Measurements from ENCODE around the gene RMC1. TPM values are rescaled to one million over a fixed set of nuclear protein-coding genes. Genes with fewer than 3 reads are reported as not detected.
A peak's percentile ranks its signal among the peaks of the same experiment; 100 is the strongest.

RMC1 gene
- total RNA-seq, 1 donor from 2014 or later = 28.3 TPM

- no peaks in the 10 kb centered on the region for H3K9me3 ChIP-seq (ENCODE audit: insufficient read depth, low read depth, low read length)
- H3K27me3 ChIP-seq (ENCODE audit: insufficient read depth, low read length) = no peaks in the 10 kb centered on the region
- no peak overlapping the region for H2AFZ ChIP-seq (ENCODE audit: low read depth, low read length)
- peaks cover 56% of the 10 kb centered on the region for H3K4me1 Mint-ChIP-seq (ENCODE audit: low read depth, unreplicated experiment)
- H3K27me3 Mint-ChIP-seq (ENCODE audit: low read depth, unreplicated experiment) = no peaks in the 10 kb centered on the region
- H3K36me3 ChIP-seq (ENCODE audit: insufficient read depth, low read length) = peaks cover 35% of the 10 kb centered on the region
- no peak overlapping the region for H3K4me3 ChIP-seq (ENCODE audit: insufficient read depth, low read depth, low read length)
- peak; percentile 70 for DNase-seq (ENCODE audit: low read depth)
- no peak overlapping the region for H3K27ac ChIP-seq (ENCODE audit: low read depth, low read length)
- peaks cover 35% of the 10 kb centered on the region for H3K36me3 Mint-ChIP-seq (ENCODE audit: low read depth, unreplicated experiment)
- no peak for FAIRE-seq
- no peaks in the 10 kb centered on the region for H3K4me1 ChIP-seq (ENCODE audit: insufficient read depth, low read length)
- H4K20me1 ChIP-seq (ENCODE audit: insufficient read depth, low read length) = no peaks in the 10 kb centered on the region
- H3K79me2 ChIP-seq (ENCODE audit: insufficient read depth, low read length) = no peaks in the 10 kb centered on the region
- H3K4me3 Mint-ChIP-seq (ENCODE audit: unreplicated experiment) = no peak overlapping the region
- no peaks in the 10 kb centered on the region for H3K9me3 Mint-ChIP-seq (ENCODE audit: unreplicated experiment)
- TF ChIP-seq CTCF (IDR thresholded peaks at IDR 0.05; ENCODE audit: insufficient read depth, low read depth, low read length) (no peak), EZH2 (IDR thresholded peaks at IDR 0.05; ENCODE audit: insufficient read depth, low read length) (no peak)
- no peak overlapping the region for H3K27ac Mint-ChIP-seq (ENCODE audit: unreplicated experiment)
- no peak overlapping the region for H3K9ac ChIP-seq (ENCODE audit: low read length)
- H3K4me2 ChIP-seq (ENCODE audit: low read length) = no peak overlapping the region
Measured at GRCh38 chr18:23542461-23542860, 39.1 kb downstream of the RMC1 start.

GRCh38 chr18:23545247-23545789 lies 42.0 kb downstream of the RMC1 start:
- Histone ChIP-seq H3K27me3 (ENCODE audit: insufficient read depth, low read length) (no peaks in the 10 kb centered on the region), H3K79me2 (ENCODE audit: insufficient read depth, low read length) (no peaks in the 10 kb centered on the region), H3K9me3 (ENCODE audit: insufficient read depth, low read depth, low read length) (no peaks in the 10 kb centered on the region), H3K4me2 (ENCODE audit: low read length) (no peak overlapping the region), H3K4me1 (ENCODE audit: insufficient read depth, low read length) (no peaks in the 10 kb centered on the region), H3K9ac (ENCODE audit: low read length) (no peak overlapping the region), H3K36me3 (ENCODE audit: insufficient read depth, low read length) (peaks cover 18% of the 10 kb centered on the region), H3K4me3 (ENCODE audit: insufficient read depth, low read depth, low read length) (no peak overlapping the region), H4K20me1 (ENCODE audit: insufficient read depth, low read length) (no peaks in the 10 kb centered on the region), H3K27ac (ENCODE audit: low read depth, low read length) (no peak overlapping the region), H2AFZ (ENCODE audit: low read depth, low read length) (no peak overlapping the region)
- Mint-ChIP-seq H3K27ac (ENCODE audit: unreplicated experiment) (peak overlapping the region; percentile 18), H3K9me3 (ENCODE audit: unreplicated experiment) (no peaks in the 10 kb centered on the region), H3K4me1 (ENCODE audit: low read depth, unreplicated experiment) (peaks cover 34% of the 10 kb centered on the region), H3K27me3 (ENCODE audit: low read depth, unreplicated experiment) (no peaks in the 10 kb centered on the region), H3K36me3 (ENCODE audit: low read depth, unreplicated experiment) (peaks cover 19% of the 10 kb centered on the region), H3K4me3 (ENCODE audit: unreplicated experiment) (no peak overlapping the region)
- TF ChIP-seq CTCF (IDR thresholded peaks at IDR 0.05; ENCODE audit: insufficient read depth, low read depth, low read length) (no peak), EZH2 (IDR thresholded peaks at IDR 0.05; ENCODE audit: insufficient read depth, low read length) (no peak)
- FAIRE-seq = no peak
- no peak for DNase-seq (ENCODE audit: low read depth)

- H3K27me3 ChIP-seq (ENCODE audit: insufficient read depth, low read length) = no peaks in the 10 kb centered on the region
- H3K36me3 Mint-ChIP-seq (ENCODE audit: low read depth, unreplicated experiment) = peaks cover 24% of the 10 kb centered on the region
- peaks cover 17% of the 10 kb centered on the region for H3K4me1 Mint-ChIP-seq (ENCODE audit: low read depth, unreplicated experiment)
- H3K4me3 ChIP-seq (ENCODE audit: insufficient read depth, low read depth, low read length) = no peak overlapping the region
- no peaks in the 10 kb centered on the region for H3K9me3 Mint-ChIP-seq (ENCODE audit: unreplicated experiment)
- no peak overlapping the region for H3K27ac ChIP-seq (ENCODE audit: low read depth, low read length)
- no peak overlapping the region for H3K4me3 Mint-ChIP-seq (ENCODE audit: unreplicated experiment)
- peaks cover 10% of the 10 kb centered on the region for H4K20me1 ChIP-seq (ENCODE audit: insufficient read depth, low read length)
- no peak overlapping the region for H3K4me2 ChIP-seq (ENCODE audit: low read length)
- H3K79me2 ChIP-seq (ENCODE audit: insufficient read depth, low read length) = no peaks in the 10 kb centered on the region
- H3K36me3 ChIP-seq (ENCODE audit: insufficient read depth, low read length) = peaks cover 23% of the 10 kb centered on the region
- no peaks in the 10 kb centered on the region for H3K9me3 ChIP-seq (ENCODE audit: insufficient read depth, low read depth, low read length)
- TF ChIP-seq CTCF (IDR thresholded peaks at IDR 0.05; ENCODE audit: insufficient read depth, low read depth, low read length) (no peak), EZH2 (IDR thresholded peaks at IDR 0.05; ENCODE audit: insufficient read depth, low read length) (no peak)
- H3K27me3 Mint-ChIP-seq (ENCODE audit: low read depth, unreplicated experiment) = no peaks in the 10 kb centered on the region
- H3K4me1 ChIP-seq (ENCODE audit: insufficient read depth, low read length) = no peaks in the 10 kb centered on the region
- FAIRE-seq = no peak
- H3K9ac ChIP-seq (ENCODE audit: low read length) = no peak overlapping the region
- H3K27ac Mint-ChIP-seq (ENCODE audit: unreplicated experiment) = peak overlapping the region; percentile 7
- no peak overlapping the region for H2AFZ ChIP-seq (ENCODE audit: low read depth, low read length)
- DNase-seq (ENCODE audit: low read depth) = no peak
Measured at GRCh38 chr18:23547306-23547705, 44.0 kb downstream of the RMC1 start.

All from astrocyte (in vitro differentiated cells and primary cell).